NCI-H187 (cell line): ENCODE measurements around the gene ZNF296.

ENCODE experiments used
- DNase-seq, 2 experiments: peaks; one replicate each; lab custom pipeline; 2025; lab: John Stamatoyannopoulos, UW

ZNF296 gene

DNA sequence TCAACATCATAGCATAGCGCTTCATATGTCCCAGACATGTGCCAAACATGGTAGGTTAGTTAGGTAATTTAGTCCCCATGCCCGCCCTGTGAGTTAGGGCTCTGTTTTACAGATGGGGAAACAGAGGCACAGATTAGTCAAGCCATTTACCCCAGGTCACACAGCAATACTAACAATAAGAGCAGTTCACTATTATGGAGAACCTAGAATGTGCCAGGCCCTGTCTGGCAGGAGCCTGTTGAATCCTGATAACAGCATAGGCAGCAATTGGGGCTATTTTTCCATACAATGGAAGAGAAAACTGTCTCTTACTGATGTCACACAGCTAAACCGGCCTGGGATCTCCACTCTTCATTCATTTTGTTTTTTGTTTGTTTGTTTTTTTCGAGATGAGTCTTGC lies 10.2 kb upstream of the ZNF296 start:
- DNase-seq = no peak

DNA sequence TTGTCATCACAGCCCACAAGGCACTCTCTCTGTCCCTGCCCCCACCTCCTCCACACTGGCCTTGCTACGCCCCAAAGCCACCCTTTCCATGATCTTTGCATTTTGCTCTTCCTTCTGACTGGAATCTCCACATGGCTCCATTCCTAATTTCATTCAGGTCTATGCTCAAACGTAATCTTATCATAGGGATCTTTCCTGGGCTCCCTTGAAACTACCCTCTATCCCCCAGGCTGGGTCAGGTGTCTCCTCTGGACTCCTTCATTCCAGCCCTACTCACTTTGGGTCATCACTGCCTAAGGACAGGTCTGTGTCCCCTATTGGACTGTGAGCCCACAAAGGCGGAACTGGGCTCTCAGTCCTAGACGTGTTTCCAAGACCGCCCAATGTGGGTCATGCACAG lies 5.9 kb upstream of the ZNF296 start:
- DNase-seq = no peak

DNA sequence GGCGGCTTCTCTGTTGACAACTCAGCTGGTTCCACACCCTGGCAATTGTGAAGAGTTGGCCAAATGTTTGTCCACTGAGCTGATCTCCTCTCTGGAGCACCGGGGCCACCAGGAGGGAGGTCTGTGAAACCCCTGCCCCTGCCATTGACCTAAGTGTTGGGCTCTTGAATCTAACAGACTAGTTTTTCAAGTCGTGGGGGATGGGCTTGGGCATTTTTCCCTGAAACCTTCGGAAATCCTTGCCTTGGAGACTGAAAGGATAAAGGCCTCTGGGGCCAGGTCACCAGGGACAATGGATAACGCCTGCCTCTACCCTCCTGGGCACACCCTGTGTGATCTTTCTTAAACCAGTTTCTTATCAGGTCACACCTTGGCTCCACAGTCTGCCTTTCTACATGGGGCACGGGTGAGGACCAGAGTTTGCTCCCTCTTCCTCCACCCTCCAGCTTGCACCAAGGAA lies 3.7 kb upstream of the ZNF296 start:
- DNase-seq = no peak

DNA sequence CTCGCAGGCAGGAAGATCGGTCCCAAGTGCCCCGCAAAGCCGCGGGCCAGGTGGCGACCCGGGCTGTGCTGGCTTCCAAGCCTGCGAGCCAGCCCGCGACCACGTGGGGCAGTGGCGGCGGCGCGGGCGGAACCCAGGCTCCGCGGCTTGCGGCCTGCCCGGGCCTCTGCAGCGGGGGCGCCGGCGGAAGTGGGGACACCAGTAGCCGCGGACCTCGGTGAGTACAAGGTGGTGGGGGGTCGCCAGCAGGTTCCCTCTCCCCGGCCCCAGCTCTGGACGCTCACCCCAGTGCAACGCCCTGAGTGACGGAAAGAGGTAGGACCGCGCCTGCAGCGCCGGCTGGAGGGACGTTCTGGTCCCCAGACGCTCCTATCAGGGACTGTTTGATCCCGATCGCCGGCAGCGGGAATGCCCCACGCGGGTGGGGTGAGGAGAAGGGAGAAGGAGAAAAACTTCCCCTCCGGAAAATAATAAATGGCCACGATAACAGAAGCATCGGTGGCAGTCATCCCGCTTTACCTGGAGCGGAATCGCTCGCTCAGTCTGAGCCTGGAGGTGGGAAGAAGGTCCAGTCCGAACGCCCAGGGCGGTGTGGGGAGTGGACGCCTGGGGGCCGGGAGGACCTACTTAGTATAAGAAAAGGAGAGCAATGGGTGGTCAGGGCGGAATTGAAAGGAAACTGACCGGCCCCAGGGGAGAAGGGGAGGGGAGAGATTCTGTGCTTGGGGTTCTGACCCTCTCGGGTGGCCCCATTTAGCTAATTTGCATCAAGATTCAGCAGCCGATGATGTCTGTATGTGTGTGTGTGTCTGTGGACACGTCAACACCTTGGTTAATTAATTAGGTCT lies 3.0 kb upstream of the ZNF296 start, which contains the start of gene GEMIN7:
Gene GEMIN7, plus strand, starts transcription at position 198 of the 848 bp plus-strand sequence. CDS start 10,855 bp downstream, outside the sequence.
- DNase-seq = peak; percentile 40 to 50

DNA sequence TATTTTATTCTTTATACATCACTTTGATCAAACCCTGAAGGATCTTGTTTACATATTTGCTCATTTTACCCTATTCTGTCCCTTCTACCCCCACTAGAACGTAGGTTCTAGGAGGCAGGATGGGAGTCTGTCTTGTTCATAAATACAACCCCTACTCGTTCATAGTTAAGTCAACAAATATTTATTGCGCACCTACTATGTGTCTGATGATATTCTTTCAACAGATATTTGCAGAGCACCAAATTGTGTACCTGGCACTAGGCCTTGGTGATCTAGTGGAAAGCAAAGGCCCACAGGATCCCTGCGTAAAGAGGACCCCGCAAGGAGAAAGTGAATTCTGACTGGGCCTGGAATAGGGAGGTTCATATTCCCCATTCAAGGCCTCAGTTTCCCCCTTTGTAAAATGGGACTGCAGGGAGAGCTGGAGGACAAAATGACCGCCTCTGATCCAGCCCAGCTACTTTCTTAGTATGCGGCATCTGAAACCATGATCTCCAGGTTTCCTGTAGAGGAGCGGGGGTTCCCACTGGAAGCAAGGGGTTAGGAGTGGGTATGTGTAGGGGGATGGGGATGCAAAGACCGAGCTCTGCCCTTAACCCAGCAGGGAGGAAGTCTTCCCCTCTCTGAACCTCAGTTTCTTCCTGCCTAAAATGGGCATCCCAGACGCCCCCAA lies 2.2 kb upstream of the ZNF296 start:
- no peak for DNase-seq

DNA sequence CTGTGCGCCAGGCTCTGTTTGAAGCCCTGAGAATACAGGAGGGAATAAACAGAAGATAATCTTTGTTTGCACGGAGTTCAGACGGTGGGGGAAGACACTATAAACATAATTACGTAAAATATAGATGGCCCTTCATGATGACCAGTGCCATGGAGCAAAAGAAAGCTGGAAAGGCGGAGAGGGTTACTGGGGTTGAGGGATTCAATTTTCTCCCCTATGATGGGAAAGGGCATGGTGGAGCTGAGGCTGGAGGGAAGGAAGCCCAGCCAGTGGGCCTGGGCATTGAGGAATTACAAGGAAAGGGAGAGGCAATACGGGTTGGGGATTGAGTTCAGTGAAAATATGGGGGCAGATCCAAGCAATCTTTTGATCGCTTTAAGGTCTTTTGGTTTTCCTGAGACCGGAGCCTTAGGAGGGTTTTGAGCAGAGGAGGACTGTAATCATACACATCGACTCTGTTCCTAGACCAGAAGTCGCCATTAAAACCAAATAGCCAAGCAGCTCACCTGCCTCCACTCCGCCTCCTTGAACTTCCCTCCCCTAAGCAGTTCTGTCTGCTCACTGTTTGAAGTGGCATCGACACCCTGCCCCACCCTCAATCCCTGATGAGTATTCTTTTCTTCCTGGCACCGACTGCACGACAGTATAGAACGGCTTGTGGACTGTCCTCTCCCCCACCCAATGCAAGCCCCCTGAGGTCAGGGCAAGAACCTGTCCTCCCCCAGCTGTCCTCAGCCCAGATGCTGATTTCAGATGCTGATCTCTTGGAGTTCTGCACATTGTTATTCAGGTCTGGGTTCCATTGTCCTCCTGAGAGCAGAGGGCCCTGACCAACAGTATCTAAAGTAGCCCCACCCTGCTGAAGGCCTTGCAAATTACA lies 813 bp upstream of the ZNF296 start:
- DNase-seq = peak; percentile 34 to 43

DNA sequence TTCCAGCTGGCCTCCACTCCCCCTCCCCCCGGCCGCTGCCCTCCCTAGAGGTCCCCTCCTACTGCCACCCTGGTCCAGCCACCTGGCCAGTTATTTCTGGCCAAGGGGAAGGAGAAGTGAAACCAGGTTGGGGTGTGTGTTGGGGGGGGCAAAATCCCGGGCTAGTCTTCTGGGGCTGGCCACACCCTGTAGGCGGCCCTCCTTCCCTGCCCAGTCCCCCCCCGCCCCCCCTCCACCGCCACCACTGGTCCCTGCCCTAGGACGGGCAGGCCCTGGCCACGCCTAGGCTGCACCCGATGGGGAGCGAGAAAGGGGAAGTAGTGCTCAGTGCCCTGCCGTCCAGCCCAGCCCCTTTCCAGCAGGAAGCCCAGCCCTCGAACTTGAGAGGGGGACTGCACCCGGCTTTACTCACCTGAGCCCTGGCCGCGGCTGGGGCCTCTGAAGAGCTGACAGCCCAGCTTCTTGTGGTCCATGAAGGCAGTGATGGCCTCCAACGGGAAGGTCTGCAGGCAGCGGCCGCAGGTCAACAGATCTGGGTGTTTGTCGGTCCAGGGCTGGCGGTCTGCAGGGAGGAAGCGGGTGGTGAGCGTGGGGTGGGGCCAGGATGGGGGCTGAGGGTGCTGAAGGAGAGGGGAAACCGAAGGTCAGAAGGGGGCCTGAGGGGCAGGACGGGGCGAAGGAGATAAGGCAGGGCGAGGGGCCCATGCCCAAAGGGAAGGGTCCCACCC lies 813 bp downstream of the ZNF296 start:
- peak in 1 of 2 experiments; percentile 45 for DNase-seq

DNA sequence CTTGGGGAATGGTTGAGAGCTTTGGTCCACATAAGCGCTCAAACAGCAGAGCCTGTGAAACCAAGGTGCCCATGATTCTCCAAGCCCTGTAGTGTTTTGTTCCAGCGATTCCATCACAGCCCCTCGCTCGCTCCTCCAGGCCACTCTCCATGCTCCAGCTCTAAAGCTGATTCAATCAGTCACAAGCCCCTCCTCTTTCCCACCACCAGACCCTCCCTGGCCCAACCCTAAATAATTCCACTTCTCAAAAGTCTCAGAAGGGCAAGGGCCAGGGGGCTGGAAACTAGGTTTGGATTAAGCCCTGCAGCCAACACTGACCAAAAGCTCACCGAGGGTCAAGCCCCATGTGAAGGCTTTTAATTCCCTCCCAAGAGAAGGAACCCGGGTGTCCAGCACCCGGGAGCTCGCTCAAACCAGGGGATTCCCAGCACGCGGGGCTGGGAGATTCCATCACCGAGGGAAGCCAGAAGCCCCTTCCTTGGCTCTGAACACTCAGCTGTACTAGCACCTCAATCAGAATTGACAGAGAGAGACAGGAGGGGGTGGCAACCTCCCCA lies 1.5 kb downstream of the ZNF296 start:
- DNase-seq = no peak

DNA sequence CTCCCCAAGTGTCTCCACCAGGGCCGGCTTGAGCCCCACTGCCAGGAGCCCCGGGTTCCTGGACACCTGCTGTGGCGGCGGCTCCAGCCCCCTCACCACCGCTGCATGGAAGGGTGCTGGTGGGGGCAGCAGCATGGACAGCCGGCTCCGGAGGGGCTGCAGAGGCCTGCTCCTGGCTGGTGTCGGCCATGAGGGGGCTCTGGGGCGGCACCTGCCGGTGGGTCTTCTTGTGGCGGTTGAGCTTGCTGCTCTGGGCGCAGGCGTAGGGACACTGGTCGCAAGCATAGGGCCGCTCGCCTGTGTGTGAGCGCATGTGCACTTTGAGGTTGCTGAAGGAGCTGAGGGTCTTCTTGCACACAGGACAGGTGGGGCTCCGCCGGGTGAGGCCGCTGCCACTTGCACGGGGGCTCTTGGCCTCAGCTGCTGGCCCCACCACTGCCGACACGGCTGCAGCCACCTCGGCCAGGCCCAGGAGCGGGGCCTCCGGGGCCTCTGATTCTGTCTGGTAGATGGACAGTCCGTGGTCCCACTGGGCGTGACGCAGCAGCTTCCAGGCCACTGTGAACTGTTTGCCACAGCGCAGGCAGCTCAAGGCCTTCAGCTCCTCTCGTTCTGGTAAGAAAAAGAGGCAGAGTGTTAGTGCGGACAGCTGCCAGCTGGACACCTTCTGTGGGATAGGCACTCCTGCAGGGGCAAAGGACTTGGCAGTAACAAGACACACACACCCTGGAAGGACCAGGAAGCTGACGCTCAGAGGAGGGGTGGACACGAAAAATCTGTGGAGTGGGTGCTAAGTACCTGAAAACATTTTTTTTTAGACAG lies 4.1 kb downstream of the ZNF296 start:
- no peak for DNase-seq

DNA sequence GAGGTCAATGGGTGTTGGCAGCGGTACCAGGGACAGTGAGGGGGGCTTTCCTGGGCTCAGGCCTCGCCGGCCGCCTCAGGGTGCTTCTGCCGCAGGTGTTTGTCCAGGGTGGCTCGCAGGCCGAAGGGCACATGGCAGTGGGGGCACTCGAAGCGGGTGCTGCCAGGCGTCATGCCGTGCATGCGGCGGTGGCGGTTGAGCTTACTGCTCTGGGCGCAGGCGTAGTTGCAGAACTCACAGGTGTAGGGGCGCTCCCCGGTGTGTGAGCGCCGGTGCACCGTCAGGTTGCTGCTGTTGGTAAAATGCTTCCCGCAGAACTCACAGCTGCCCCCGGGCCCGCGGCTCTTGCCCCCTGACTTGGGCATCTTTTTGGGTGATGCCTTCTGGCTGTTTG lies 4.7 kb downstream of the ZNF296 start:
- no peak for DNase-seq

DNA sequence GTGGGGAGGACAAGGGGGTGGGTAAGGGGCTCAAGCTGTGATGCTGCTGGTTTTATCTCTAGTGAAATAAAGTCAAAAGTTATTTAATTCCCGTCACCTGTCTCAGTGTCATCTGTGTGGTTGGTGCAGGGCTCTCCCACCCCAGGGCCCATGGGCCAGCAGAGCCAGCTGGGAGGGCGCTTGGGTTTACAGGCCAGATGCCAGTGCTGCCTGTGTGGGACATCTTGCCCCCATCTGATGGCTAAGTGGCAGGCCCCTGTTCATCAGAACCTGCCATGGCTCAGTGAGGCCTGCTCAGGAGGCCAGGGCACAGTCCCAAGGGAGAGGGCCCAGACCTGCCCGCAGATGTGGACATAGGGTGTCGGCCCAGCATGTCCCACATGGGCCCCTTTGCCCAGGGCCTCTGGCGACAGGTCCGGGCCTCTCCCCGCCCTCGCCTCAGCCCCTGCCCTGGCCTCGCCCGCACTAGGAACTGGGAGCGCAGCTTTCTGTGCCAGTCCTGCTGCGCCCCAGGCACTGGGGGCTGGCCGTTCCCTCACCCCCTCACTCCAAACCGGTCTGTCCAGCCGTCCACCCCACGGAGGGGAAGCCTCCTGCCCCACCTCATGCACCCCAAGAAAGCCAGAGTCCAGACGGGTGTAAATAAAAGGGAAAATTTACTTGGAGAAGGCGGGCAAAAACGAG lies 5.3 kb downstream of the ZNF296 start:
- DNase-seq = no peak

DNA sequence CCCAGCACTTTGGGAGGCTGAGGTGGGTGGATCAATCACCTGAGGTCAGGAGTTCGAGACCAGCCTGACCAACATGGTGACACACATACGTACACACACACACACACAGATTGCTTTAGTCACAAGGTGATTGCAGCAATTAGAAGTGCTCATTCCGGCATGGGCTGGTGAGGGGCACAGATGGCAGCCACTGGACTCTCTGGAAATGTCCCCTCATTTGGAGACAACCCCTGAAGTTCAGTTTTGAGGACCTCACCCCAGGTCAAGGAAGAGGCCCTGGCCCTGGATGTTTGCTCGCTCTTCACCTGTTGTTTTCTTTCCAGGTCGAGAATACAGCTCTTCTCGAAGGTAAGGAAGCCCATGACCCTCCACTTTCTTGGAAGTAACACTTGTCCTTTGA lies 6.1 kb downstream of the ZNF296 start:
- DNase-seq = no peak

DNA sequence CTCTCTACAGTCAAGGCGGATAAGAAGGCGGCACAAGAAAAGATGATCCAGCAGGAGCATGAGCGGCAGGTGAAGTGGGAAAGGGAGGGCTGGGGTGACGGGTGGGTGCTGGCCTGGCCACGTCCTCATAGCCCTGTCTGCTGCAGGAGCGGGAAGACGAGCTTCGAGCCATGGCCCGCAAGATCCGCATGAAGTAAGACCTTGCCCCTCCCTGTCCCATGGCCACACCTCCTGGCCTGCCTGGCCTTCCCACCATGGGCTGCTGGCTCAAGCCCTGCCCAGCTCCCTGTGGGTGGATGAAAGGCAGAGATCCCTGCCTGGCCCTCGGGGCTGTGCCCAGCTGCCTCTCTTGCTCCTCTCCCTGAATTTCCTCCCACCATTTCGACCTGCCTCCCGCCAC lies 7.2 kb downstream of the ZNF296 start:
- DNase-seq = no peak

DNA sequence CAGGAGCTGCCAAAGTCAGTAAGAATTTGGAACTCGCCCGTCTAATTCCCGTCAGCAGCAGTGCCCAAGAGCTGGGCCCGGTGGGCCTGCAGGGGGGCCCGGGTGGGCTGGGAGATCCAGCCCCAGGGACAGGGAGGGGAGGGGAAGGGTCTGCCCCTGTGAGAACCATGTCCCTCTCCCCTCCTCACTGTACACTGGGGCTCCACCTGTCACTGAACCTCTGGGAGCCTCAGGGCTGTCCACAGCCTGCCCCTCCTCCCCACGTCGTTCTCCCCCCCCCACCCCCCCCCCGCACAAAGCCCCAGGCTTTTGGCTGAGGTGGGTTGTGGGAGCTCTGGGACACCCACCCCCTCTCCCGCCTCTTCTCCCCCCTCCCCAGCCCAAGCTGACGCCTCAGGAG lies 8.2 kb downstream of the ZNF296 start:
- DNase-seq = no peak

DNA sequence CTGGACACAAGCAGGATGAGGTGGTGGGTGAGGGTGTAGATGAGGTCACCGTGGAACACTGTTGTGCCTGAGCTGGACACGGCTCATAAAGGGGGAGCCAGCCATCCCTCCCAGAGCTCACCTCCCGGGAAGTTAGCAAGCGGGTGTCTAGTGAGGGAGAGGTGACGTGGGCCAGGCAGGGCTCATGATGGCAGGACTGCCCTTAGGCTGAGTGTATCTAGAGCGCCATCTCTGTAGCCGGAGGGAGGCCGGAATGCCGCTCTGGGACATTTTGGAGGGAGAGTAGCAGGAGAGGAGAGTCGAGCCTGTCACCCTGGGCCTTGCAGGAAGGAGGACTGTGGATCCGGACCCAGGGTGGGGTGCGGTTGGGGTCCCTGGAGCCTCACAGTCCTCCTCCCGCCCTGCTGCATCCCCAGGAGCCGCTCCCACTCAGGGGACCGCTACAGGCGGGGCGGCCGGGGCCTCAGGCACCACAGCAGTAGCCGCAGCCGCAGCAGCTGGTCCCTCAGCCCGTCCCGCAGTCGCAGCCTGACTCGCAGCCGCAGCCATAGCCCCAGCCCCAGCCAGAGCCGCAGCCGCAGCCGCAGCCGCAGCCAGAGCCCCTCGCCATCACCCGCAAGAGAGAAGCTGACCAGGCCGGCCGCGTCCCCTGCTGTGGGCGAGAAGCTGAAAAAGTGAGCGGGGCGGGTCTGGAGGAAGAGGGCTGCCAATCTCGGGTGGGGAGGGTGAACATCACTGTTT lies 9.2 kb downstream of the ZNF296 start:
- DNase-seq = no peak

DNA sequence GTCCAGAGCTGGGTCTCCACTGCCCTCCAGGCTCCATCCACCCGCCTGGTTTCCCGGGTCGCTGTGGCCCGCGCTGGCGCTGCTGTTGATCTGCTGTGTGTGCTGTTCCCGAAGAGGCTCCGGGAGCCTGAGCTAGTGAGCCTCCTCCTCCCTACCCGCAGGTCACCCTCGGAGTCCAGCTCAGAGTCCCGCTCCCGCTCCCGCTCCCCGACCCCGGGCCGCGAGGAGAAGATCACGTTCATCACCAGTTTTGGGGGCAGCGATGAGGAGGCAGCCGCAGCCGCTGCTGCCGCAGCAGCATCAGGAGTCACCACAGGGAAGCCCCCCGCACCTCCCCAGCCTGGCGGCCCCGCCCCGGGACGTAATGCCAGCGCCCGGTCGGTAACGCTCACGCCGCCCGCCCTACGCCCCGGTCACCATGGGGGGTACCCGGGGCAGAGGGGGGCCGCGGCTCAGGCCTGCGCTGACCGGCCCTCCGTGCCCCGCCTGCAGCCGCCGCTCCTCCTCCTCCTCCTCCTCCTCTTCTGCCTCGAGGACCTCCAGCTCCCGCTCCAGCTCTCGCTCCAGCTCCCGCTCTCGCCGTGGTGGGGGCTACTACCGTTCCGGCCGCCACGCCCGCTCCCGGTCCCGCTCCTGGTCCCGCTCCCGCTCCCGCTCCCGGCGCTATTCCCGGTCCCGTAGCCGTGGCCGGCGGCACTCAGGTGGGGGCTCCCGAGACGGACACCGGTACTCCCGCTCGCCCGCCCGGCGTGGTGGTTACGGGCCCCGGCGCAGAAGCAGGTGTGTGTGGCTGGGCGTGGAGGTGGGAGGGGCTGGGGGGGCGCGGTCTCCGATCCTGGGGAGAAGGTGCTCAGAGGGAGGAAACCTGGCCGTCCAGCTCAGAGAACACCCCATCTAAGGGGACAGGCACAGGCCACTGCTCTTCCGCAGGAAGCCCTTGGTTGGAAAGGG lies 12.2 kb downstream of the ZNF296 start:
- DNase-seq = no peak

DNA sequence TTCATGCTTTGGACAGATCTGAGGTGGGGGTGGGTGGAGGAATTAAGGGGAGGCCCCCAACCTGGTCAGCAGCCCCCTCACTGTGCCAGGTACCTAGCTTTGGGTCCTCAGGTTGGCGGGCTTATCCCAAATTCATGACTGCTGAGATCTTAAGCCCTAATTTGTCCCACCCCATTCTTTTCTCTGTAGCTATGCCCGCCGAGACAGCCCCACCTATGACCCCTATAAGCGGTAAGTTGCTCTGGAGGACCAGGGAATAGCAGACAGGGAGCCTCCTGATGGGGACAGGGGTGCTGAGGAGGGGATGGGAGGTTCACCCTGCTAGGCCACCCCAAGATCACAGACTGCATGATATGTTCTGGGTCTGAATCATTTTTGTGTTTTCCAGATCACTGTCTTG lies 14.3 kb downstream of the ZNF296 start:
- no peak for DNase-seq
